Measurements from ENCODE around the gene HCN3.

The HCN3 gene

GRCh38 chr1:155308493-155309422 lies 31.5 kb downstream of the HCN3 start, which contains the start of gene FDPS:
Gene FDPS (plus strand): TSS chr1:155308866. CDS start chr1:155309790, 924 bp downstream.
- FAIRE-seq (peak; percentile 91), DNase-seq (ENCODE audit: low spot score) (peak; percentile 98)

GRCh38 chr1:155309423-155310021 lies 32.3 kb downstream of the HCN3 start:
- DNase-seq (ENCODE audit: low spot score): no peak
- no peak for FAIRE-seq

DNA sequence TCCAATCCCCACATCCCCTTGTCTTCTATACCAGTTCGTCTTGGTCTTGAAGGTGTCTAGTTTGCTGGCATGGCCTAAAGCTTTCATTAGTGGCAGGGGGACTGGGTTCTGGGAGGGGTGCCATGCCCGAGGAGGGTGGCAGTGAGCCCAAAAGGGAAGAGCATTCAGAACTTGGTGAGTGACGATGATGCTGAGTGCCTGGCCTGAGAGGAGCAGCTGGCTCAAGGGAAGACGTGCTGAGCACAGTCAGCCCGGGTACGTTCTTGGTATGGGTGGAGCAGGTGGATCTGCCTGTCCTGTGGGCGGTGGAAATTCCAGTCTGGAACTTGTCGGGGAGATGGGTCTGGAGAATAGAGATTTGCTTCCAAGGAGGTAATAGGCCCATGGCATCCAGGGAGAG lies 36.0 kb downstream of the HCN3 start:
- FAIRE-seq (no peak), DNase-seq (ENCODE audit: low spot score) (no peak)

GRCh38 chr1:155316922-155317321 lies 39.7 kb downstream of the HCN3 start:
- DNase-seq (ENCODE audit: low spot score): no peak
- FAIRE-seq: no peak

- DNase-seq (ENCODE audit: low spot score) (no peak), FAIRE-seq (no peak)
These were observed 40.8 kb downstream of the HCN3 start for GRCh38 chr1:155318082-155318481.

DNA sequence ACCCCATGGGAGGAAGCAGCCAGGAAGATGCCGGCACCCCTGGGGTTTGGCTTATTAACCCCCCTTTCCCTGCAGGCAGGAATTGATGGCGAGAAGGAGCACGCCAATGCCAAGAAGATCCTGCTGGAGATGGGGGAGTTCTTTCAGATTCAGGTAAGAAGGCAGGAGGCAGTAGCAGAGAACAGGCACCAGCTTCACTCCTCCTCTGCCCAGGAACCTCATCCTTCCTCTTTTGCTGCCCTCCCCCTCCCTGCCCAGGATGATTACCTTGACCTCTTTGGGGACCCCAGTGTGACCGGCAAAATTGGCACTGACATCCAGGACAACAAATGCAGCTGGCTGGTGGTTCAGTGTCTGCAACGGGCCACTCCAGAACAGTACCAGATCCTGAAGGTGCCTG lies 42.3 kb downstream of the HCN3 start:
- no peak for DNase-seq (ENCODE audit: low spot score)
- no peak for FAIRE-seq

- DNase-seq (ENCODE audit: low spot score) (no peak), FAIRE-seq (no peak)
These were observed 43.0 kb downstream of the HCN3 start for GRCh38 chr1:155320252-155320651.

- DNase-seq (ENCODE audit: low spot score): no peak
- no peak for FAIRE-seq
These were observed 43.7 kb downstream of the HCN3 start, which contains the start of gene RUSC1 for GRCh38 chr1:155320661-155321617. Gene RUSC1 (plus strand): TSS chr1:155320894. CDS start chr1:155321774, 880 bp downstream.

- FAIRE-seq (no peak), DNase-seq (ENCODE audit: low spot score) (no peak)
These were observed 44.6 kb downstream of the HCN3 start for GRCh38 chr1:155321639-155322503.

- FAIRE-seq: no peak
- no peak for DNase-seq (ENCODE audit: low spot score)
These were observed 45.3 kb downstream of the HCN3 start for GRCh38 chr1:155322571-155322952.

DNA sequence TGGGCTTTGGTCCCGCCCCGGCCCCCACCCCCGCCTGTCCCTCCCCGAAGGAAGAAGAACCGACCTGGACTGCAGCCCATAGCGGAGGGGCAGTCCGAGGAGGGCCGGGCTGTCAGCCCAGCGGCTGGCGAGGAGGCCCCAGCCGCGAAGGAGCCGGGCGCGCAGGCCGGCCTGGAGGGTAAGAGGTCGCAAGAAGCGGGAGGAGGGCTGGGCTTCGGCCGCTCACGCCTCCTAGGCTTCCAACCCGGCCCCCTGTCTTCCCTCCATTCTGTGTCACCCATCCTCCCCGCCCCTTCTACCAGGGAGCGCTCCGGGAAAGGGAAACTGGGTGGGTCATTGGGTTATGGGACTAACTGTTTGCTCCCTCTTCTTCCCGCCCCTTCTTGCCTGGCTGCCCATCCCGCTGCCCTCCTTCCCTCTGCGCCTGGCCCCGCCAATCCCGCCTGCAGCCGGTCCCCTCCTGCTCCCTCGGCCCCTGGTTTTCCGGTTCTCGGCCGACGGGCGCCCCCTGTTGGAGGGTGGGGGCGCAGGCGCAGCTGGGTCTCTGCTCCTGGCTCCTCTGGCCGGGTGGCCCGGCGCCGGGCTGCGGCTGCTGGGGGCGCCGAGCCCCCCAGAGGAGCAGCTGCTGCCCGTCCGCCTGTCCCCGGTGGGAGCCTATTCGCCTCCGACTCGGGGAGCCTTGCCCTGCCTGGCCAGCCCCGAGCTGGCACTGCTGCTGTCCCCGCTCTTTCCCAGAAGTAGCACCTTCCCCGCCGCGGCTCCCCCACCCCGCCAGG lies 45.9 kb downstream of the HCN3 start:
- DNase-seq (ENCODE audit: low spot score) (peak; percentile 93), FAIRE-seq (peak; percentile 84)

DNA sequence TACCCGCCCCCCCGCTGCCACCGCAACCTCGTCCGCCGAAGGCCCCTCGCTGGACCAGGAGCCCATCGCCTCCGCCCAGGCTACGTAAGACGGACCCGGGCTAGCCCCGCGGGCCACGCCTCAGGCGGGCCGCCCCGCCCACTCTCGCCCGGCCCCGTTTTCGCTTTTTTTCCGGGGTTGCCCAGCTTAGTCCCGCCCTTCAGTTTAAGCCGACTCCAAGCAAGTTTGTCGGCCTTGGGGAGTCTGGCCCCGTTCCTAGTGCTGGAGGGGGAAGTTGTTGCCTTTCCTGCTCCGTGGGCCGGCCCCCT lies 46.4 kb downstream of the HCN3 start:
- DNase-seq (ENCODE audit: low spot score) (peak; percentile 73), FAIRE-seq (no peak)

- DNase-seq (ENCODE audit: low spot score) (peak; percentile 96), FAIRE-seq (peak; percentile 91)
These were observed 46.9 kb downstream of the HCN3 start for GRCh38 chr1:155324037-155324716.

- DNase-seq (ENCODE audit: low spot score): peak; percentile 64
- no peak for FAIRE-seq
These were observed 47.7 kb downstream of the HCN3 start for GRCh38 chr1:155324717-155325602.

DNA sequence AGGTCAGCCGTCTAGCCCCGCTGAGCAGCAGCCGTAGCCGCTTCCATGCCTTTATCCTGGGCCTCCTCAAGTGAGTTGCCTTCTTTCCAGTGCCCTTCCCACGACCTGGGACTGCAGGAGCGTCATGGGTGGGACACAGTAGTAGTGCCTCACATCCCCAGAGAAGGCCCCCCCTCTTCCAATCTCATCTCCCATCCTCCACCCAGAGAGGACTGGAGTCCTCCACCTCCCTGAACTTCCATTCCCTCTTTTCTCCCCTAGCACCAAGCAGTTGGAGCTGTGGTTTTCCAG lies 48.3 kb downstream of the HCN3 start:
- no peak for DNase-seq (ENCODE audit: low spot score)

GRCh38 chr1:155326020-155326526 lies 48.8 kb downstream of the HCN3 start:
- no peak for FAIRE-seq
- no peak for DNase-seq (ENCODE audit: low spot score)

More for the DNA sequence above, 48.3 kb downstream of the HCN3 start:
- FAIRE-seq: no peak

DNA sequence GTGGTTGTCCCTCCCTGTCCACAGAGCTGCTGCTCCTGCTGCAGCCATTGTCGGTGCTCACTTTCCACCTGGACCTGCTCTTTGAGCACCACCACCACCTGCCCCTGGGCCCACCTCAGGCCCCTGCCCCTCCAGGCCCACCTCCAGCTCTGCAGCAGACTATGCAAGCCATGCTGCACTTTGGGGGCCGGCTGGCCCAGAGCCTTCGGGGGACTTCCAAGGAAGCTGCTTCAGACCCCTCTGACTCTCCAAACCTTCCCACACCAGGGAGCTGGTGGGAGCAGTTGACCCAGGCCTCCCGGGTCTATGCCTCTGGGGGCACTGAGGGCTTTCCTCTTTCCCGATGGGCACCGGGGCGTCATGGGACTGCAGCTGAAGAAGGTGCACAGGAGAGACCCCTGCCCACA lies 49.4 kb downstream of the HCN3 start:
- DNase-seq (ENCODE audit: low spot score) (no peak), FAIRE-seq (no peak)

DNA sequence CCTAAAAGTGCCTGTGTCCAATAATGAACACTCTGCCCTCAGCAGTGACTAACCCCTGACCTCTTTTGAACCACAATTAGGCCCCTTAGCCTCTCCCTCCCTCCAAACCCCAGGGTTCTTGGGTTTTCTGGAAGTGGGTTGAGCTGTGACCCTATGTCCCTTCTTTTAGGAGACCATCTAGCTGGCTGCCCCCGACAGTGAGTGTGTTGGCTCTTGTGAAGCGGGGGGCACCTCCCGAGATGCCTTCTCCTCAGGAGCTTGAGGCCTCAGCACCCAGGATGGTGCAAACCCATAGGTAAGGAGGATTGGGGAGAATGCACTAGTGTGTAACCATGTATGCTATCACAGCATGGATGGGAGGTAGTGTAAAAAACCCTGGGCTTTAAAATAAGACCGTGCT lies 50.7 kb downstream of the HCN3 start:
- DNase-seq (ENCODE audit: low spot score): no peak
- FAIRE-seq: no peak

Measured in RCC 7860 (cell line).